HPDE6-E6E7 (cell line): ENCODE results near the gene LRRC10B.
"Not testable (repeated sequence)": the region's sequence is repeated elsewhere in the genome, so short reads cannot be mapped to it uniquely, and the experiment has no call there.

Experiments used
- DNase-seq: peaks from one replicate; pipeline ENCODE4 v3.0.0; 2011; ENCODE audit warnings: missing footprints; ENCODE audit errors: extremely low spot score

The LRRC10B gene

DNA sequence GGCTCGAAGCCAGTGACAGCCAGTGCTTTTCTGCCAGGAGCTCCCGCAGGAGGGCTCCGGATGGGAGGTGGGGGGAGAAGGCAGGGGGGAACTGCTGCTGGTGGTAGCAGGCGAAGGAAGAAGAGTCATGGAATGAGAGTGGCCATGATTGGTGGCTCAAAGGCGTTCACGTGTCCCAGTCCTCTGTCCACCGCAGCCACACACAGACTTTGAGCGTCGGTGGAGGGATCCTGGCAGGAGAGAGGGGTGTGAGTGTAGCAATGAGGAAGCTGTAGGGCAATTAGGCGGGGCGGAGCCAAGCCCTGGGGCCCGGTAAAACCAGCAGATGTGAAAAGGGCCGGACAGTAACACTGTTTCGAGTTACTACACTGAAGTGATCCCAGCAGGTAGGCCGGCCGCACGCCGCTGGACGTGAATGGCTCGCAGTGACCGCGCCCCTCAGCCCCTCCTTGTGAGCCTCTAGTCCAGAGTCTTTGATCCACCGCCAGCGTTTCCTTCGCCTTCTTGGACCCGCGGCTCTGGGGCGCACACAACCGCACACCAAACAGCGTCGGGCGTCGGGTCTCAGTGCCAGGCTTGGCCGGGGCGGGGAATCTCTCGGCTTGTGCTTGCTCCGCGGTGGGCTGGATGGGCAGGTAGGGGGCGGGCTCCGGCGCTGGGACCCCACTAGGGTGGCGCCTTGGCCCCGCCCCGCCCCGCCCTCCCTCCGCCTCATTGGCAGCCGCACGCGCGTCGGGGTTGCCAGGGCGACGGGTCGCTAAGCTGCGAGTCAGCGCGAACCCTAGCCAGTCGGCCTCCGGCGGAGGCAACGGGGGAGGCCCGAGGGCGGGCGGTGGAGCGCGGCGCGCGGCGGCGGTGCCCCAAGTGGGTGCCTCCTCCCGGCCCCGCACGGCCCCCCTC, at the start of gene LRRC10B:
LRRC10B (plus strand) TSS at position 788 of the 900 bp plus-strand sequence. CDS start 250 bp downstream, outside the sequence.
- no peak for DNase-seq

DNA sequence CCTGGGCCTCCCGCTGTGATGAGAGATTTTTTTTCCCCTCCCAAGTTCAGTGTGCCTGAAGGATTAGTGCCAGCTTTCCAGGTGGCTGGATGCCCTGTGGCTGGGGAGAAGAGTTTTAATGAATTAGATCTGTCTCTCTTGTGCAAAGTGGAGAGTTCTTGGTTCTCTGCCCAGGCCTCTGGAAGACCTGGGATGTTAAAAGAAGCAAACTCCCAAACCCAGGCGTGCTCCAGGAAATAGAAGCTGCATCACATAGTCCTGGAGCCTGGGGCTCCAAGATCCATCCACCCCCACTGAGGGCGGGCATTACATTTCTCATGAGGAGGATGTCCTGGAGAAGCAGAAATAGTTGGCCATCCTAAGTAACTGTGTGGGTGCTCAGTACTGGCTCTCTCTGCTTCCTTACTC, 48.1 kb upstream of the LRRC10B start:
- no peak for DNase-seq

DNA sequence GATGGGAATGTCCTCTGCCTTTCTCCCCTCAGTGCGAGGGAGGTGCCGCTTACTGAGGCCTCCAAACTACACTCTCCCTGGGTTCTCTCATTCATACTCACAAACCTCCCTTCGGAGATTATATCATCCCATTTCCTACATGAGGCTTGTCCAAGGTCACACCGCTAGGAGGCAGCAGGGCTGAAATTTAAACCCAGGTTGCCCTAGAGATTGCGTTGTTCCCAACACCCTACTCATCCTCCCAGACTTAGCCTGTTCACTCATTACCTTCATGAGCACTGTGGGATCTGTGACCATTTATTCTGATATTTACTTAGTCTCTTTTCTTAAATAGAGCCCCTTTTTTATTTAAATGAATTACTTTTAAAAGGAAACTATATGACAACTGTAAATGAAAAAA, 47.6 kb upstream of the LRRC10B start:
- no peak for DNase-seq

DNA sequence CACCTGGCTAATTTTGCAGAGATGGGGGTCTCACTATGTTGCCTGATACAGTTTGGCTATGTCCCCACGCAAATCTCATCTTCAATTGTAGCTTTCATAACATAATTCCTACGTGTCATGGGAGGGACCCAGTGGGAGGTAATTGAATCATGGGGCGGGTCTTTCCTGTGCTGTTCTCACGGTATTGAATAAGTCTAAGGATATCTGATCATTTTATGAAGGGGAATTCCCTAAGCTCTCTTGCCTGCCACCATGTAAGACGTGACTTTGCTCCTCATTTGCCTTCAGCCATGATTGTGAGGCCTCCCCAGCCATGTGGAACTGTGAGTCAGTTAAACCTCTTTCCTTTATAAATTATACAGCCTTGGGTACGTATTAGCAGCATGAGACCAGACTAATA, 40.9 kb upstream of the LRRC10B start:
- DNase-seq = not testable (repeated sequence)

DNA sequence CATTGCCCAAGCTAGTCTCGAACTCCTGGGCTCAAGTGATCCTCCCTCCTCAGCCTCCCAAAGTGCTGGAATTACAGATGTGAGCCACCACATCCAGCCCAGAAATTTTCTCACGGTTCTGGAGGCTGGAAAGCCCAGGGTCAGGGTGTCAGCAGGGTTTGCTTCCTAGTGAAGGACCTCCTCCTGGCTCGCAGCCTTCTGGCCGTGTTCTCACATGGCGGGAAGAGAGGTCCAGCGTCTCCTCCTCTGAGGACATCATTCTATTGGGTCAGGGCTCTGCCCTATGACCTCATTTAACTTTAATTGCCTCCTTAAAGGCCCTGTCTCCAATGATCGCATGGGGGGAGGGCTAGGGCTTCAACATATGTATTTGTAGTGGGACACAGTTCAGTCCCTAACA, 40.5 kb upstream of the LRRC10B start:
- no peak for DNase-seq

DNA sequence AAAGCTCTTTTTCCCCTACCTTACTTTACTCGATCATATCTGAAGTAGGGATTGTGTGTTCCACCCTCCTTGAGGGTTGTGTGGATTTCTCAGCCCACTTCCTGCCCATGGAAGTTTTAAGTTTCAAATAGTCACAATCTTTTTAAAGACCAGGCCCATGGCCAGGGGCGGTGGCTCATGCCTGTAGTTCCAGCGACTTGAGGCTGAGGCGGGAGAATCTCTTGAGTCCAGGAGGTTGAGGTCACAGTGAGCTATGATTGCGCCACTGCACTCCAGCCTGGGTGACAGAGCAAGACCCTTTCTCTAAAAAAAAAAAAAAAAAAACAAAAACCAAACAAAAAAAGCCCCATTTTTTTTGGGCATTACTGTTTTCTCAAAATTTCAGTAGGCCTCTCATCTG, 36.3 kb upstream of the LRRC10B start:
- no peak for DNase-seq

DNA sequence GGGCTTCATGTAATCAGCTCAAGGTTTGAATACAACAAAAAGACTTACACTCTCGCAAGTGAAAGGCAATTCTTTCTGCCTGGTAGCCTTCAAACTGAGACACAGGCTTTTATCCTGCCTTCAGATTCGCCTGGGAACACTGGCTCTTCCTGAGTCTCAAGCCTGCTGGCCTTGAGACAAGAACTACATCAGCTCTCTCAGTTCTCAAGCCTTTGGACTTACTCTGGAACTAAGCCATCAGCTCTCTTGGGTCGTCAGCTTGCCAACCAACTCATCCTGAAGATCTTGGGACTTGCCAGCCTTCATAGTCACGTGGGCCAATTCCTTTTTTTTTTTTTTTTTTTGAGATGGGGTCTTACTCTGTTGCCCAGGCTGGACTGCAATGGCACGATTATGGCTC, 35.7 kb upstream of the LRRC10B start:
- DNase-seq = no peak

DNA sequence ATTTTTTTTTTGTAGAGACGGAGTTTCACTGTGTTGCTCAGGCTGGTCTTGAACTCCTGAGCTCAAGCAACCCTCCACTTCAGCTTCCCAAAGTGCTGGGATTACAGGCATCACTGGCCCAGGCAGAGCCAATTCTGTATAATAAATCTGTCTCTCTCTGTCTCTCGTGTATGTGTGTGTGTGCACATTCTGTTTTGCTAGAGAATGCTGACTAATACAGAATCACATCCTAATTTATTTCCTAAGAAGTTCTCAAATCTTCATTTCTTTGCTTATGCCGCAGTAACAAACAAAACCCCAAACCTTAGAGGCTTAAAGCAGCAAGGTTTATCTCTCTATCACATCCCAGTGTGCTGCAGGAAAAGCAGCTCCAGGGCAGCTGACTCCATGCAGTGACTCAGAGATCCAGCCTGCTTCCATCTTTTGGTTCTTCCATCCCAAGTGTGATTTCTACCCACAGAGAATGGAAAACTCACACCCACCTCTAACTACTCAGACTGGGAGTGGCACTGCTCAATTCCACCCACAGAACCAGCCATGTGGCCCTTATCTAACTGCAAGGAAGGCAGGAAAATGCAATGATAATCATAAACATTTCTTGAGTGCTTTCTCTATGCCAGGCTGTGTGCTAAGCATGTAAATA, 35.1 kb upstream of the LRRC10B start:
- no peak for DNase-seq

DNA sequence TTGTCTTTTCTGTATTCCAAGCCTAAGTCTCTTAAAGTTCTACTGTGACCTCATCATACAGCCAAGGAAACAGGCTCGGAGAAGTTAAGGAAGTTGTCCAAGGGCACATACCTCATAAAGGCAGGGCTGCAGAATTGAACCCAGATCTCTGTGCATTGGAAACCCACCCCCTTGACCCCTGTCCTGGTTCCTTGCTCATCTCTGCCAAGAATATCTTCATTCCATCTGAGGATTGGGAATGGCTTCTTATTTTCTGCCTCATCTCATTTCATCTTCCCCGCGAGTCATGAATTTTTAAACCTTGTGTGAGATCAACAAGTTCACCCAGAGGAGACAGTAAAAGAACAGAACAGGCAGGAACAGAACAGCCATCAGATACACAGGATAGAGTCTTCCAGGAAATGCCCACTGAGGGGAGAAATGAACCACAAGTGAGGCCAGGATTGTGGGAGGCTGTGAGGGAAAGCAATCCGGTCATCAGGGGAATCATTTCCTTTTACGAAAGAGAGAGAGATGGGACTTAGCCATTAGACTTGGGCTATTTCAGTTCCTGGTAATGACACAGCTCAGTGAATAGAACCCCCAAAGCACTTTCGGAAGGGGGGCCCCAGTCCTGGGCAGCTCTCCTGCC, 34.4 kb upstream of the LRRC10B start:
- DNase-seq = no peak

DNA sequence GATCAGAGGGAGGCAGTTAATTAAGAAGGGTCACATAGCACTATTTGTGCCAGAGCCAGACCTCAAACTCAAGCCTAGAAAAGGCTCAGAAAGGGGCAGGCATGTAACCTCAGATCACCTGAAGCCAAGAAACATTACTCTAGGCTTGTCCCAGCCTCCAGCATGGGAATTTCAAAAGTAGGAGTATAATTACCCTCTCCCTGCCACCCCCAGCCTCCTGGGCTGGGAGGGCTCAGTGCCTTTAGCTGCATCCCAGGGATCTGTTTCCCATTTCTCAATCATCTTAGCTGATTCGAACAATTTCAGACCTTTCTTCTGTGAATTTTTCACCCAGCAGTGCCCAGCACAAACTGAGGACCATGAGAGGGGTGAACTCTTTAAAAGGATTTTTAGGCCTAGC, 33.1 kb upstream of the LRRC10B start:
- DNase-seq = no peak

DNA sequence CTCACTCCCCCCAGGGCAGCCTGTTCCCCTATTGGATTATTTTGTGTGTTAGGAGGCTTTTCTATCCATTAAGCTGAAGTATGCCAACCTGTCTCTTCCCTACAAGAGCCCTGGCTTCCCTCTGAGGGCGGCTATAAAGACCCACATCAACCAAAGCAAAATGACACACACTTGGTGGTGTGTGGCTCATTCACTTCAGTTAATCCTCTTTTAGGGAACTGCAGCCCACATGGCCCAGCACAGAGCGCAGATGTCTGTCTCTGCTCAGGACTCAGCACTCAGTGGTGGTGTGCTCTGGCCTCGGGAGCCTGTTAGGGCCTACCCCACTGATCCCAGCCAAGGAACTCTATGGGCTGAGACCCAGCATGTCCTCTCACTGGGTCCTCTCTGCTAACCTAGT, 32.2 kb upstream of the LRRC10B start:
- no peak for DNase-seq

DNA sequence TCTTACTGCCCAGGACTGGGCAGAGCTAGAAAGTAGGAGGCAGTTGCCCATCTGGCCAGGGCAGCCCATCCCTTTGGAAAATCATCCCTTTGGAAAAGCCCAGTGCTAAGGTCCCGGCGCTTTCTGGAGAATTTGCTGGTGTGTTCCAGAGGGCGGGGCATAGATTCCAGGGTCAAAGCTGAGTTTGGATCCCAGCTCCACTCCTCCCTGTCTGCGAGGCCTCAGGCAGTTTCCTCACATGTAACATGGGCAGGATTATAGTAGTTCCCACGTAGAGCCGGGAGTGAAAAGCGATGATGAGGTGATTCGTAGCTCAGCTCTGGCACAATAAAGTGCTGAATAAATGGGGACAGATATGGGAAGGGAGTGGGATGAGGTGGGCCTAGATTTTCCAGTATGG, 31.4 kb upstream of the LRRC10B start:
- no peak for DNase-seq

DNA sequence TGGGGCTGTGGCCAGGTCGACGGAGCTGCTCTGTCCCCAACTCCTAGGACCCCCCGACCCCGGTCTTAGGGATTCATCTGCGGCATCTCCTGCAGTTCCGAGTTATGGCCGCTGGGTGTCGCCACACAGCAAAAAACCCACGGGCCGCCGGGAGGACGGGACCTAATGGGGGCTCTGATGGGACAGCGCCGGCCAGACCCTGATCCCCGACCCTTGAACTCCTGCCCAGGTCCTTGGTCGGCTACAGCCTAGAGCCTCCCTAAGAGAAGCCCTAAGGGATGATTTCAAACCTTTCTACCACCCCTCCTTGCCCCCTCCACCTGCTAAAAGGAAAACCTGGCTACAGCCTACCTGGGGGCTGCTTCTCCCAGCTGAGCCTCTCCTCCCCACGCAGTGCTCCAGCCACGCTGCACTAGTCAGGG, 30.8 kb upstream of the LRRC10B start:
- no peak for DNase-seq

DNA sequence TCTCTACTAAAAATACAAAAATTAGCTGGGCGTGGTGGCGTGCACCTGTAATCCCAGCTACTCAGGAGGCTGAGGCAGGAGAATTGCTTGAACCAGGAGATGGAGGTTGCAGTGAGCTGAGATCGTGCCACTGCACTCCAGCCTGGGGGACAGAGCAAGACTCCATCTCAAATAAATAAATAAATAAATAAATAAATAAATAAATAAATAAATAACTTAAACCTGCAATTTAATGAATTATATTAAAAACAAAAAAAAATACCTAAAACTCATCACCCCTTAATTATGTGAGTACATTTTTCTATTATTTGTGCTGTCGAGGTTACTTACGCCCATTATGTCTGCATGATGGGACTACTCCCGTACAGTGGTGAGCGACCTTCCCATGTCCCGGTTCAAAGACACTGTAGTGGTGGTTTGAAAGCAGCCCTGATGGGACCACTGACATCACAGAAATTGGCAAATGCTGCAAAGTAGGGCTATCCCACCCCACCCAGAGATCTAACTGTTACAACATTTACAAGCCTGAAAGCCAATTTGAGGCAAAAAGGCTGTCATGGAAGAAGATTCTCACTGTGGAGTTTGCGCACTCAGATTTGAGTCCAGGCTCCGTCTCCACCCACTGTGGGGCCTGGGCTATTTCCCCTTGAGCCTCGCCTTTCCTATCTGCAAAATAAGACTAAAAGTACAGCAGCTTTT, 29.0 kb upstream of the LRRC10B start:
- DNase-seq = not testable (repeated sequence)

DNA sequence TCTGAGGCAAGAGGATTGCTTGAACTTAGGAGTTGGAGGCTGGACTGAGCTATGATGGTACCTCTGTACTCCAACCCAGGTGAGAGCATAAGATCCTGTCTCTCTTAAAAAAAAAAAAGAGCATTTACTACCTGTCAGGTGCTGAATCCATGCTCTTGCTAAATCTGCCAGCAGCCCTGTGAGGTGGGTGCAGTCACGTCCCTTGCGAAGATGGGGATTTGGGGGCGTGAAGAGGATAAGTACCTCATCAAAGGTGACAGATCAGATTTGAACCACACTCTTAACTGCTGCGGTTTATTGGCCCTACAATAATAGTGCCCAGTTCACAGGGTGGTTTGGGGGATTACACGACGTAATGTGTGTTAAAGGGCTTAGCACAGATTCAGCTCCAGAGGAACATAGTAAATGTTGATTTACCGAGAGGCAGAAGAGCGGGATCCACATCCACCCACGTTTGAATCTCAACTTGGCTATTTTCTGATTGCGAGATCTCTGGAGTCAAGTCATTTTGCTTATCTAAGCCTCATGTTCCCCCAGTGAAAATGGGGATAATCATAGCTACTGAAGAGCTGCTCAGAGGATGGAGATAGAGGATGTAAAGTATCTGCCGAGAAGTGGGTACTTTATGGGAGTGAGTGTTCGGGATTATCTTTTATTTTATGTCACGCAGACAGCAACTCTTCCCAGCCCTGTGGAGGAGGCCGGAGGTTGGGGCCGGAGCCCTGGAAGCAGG, 28.1 kb upstream of the LRRC10B start:
- no peak for DNase-seq

DNA sequence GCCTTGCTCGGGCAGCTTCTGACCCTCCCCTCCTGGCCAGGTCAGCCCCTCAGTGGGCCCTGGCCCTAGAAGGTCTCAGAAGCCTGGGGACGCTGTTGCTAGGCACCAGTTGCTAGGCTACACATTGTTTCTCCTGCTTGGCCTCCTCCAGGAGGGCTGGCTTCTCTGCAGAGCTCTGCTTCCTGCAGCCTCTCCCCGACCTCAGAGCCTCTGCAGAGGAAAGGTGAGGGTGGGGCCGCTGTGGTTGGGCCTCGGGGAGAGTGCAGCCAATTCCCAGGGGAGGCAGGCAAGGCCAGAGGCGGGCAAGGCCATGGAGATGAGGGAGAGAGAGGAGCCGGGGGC, 27.6 kb upstream of the LRRC10B start:
- no peak for DNase-seq

DNA sequence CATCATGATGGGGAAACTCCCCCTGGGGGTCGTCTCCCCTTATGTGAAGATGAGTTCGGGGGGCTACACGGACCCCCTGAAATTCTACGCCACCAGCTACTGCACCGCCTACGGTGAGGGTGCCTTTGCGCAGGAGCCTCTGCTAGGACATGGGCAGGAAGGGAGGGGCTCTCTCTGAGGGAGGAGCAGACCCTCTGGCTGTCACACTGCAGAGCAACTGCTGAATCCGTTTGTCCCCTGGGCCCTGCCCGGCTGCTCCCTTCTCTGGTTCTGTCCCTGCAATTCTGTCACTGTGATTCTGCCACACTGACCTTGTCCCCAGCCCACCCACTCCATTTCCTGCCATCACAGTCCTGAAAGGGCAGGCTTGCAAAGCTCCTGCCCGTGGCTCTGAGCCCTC, 26.7 kb upstream of the LRRC10B start:
- no peak for DNase-seq

DNA sequence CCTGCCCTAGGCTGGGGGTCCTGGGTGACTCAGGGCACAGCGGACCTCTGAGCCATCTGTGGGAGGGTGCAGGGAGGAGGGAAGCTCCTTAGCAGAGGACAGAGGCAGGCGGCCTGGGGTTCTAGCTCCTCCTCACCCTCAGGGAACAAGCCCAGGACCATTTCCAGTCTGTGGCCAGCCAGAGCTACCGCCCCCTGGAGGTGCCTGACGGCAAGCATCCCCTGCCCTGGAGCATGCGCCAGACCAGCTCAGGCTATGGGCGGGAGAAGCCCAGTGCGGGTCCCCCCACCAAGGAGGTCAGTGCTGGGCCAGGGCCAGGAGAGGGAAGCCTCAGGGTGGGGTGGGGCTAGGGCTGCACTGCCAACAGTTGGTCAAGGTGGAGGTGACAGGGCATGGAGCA, 26.0 kb upstream of the LRRC10B start:
- DNase-seq = no peak

DNA sequence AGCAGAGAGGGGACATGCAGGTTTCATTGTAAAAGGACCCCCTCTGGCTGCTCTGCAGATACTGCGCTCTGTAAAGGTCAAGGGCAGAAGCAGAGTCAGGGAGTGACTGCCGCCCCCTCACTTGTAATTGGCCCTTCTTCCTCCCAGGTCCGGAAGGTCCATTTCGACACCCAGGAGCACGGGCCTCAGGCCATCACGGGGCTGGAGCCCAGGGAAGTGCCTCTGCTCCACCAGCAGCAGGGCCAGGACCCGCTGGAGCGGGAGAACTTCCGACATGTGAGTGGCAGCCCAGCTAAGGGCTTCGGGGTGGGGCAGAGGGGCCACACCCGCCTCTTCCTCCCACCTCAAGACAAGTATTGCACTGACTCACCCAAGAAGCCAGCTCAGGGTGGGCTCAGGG, 24.0 kb upstream of the LRRC10B start:
- no peak for DNase-seq

DNA sequence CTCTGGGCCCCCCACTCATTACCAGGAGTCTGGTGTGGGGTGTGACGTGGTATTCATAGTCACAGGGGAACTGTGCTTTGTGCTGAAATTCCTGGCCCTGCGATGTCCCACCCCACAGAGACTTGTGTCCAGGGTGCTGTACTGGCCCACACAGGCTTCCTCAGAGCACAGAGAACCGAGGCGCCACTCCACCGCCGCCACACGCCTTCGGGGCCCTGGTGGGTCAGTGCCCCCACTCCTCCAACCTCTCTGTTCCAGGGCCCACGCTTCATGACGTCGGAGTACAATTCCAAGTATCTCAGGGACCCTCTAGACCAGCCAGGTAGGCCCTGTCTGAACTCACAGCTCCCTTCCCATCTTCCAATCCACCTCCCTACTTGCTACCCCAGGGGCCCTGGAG, 23.5 kb upstream of the LRRC10B start:
- no peak for DNase-seq

DNA sequence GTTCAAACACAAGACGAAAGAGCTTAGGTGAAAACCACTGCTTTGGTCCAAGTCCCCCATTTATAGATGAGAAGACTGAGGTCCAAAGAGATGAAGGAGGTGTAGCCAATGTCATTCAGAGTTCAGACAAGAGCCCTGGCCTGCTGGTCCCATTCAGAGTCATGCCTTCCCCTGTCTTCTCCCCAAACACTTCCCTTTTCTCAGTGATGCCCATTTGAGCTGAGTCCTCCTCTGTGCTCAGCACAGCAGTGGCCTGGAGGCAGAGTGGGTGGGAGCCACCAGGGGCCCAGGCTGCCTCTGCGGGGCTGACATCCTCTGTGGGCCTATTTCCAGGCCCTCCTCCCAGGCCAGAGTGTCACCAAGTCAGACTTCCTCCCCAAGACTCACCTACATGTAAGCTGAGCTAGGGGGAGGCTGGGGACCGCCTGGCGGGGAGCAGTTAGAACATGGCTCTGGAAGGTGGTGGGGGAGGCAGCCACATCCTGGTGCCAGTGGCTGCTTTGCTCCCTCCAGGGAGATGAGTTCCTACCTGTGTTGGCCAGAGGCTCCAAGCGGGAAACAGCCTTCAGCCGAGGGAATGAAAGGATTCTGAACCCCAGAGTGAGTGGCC, 22.4 kb upstream of the LRRC10B start:
- DNase-seq = no peak
